Measurements from ENCODE around the gene HDHD3.
A peak's percentile ranks its signal among the peaks of the same experiment; 100 is the strongest.
"Not testable (repeated sequence)": the region's sequence is repeated elsewhere in the genome, so short reads cannot be mapped to it uniquely, and the experiment has no call there.

HDHD3 gene
- total RNA-seq: 1.6 to 15.5 (median 7.1) reads per million in 18 experiments

- peak; percentile 60 to 73 for DNase-seq
Measured at GRCh38 chr9:113376634-113377567, at the start of gene HDHD3. HDHD3 (minus strand) TSS chr9:113376986; CDS start chr9:113374354, 2,632 bp downstream.

DNA sequence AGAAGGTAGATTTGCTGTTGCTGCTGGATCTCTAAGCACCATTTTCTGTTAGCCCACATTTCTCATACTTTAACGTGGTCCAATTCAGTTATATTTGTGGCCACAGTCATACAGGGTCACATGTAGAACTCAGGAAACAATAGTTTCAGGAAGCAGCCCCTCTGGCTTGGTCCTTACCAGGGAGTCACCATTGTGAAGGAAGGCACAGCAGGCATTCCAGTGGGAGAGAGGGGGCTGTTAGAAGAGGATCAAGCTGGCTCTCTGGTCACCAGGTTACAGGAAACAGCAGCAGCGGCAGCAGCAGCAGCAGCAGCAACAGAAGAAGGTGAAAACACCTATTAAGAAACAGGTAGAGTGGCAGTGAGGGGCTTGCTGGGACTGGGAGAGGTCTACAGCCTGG lies 48.3 kb upstream of the HDHD3 start:
- no peak for DNase-seq

GRCh38 chr9:113421726-113422125 lies 44.9 kb upstream of the HDHD3 start:
- no peak for DNase-seq

DNA sequence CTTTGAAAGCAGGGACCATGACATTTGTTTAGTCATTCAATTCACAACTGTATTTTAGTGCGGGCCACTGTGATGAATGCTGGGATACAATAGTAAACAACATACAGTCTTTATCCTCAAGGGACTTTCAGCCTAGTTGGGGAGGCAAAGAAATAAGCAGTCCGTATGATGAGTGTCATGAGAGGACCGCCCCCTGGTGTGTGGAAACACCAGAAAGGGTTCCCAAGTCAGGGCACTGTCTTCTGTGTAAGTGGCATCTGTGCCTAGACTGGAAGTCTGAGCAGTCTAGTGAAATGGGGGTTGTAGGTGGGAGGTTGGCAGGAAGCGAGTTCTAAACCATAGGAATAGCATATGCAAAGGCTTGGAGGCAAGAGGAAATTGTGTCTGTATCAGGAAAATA lies 40.6 kb upstream of the HDHD3 start:
- DNase-seq: peak; percentile 48 to 49

DNA sequence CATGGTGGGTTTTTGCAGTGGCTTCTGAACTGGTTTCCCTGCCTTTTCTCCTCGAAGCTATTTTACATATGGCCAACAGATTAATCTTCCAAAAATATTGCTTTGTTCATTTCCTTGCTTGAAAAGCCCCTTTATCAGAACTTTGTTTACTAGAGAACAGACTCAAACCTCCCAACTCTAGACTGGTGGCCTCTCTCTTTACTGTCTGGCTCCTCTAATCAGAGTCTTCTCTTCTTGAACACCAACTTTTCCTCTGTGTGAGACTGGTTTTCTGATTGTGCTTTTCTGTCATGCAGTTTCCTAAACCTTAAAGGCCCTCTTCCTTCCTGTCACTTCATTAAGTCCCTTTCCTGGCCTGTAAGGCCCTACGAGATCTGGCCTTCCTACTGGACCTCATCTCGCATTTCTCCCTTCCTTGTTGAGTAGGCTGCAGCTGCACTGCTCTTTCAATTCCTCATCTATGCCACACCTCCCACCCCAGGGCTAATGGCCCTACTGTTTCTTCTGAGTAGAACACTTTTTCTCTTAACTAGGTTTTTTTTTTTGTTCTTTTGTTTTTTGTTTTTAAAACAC lies 39.4 kb upstream of the HDHD3 start:
- DNase-seq: peak; percentile 78 to 82

GRCh38 chr9:113410207-113410864 lies 33.5 kb upstream of the HDHD3 start, which contains the start of the genes C9orf43 and POLE3:
C9orf43 (plus strand) TSS chr9:113410747; CDS start chr9:113413494, 2,747 bp downstream.
POLE3 (minus strand) TSS chr9:113410675; CDS start chr9:113410293, 382 bp downstream.
- peak; percentile 97 to 98 for DNase-seq

GRCh38 chr9:113409883-113410206 lies 33.1 kb upstream of the HDHD3 start:
- no peak for DNase-seq

DNA sequence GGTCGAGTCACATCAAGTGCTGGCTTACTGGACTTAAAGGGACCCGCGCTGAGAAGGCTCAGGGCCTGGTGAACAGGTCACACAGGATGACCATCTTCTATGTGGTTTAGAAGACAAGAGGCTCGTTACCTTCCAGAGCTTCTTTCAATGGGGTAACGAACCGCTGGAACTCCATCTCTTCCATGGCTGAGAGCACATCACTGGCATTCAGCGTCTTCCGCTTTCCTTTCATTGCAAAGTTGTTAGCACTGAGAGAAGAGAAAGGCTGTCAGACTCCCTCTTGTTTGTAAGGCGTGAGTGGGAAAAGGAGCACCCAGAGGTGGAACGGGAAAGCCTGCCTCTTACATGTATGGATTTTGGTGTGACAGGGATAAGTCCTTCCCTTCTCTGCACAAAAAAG lies 32.7 kb upstream of the HDHD3 start:
- DNase-seq: no peak

- DNase-seq: peak; percentile 68 to 75
Measured at GRCh38 chr9:113406873-113407511, 30.2 kb upstream of the HDHD3 start.

GRCh38 chr9:113406353-113406752 lies 29.6 kb upstream of the HDHD3 start:
- DNase-seq: not testable (repeated sequence)

- peak; percentile 73 to 80 for DNase-seq
Measured at GRCh38 chr9:113403646-113404045, 26.9 kb upstream of the HDHD3 start.

DNA sequence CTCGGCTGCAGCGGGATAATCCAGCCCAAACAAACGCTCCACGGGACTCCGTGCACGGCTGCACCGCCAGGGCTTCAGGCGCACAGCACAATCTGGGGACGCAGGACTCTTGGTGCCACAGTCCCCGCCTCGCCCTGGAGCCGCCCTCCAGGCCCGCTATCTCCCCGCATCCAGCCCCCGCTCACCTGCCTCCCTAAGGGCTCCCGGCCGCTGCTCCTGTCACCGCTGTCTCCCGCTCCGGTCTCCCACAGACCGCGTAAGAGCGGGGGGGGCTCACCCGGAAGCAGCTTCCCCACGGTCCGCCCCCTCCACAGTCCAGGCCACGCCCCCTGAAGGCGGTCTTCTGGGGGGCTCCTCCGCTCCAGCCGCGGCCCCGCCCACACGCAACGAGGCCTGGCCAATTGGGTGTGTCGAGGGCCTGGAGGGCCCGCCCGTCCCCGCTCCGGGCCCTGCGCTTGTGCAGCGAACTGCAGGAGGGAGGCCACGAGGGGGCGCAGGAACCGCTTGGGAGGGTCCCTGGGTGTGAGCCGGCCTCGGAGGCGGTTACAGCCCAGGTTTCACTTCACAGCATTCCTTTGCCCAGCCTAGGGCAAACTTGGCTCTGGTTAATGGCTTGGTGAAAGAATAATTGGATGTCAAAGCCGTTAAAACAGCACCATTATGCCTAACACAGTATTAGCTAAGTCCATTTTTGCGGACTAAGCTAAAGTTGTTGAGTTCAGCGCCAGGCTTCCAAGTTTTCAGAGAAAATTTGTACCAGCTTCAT lies 24.4 kb upstream of the HDHD3 start, which contains the start of gene ALAD:
ALAD (minus strand) TSS at position 258 of the 766 bp plus-strand sequence. CDS start 7,725 bp downstream, outside the sequence.
- DNase-seq: peak; percentile 99 to 100

GRCh38 chr9:113399646-113400200 lies 22.9 kb upstream of the HDHD3 start:
- DNase-seq: no peak

DNA sequence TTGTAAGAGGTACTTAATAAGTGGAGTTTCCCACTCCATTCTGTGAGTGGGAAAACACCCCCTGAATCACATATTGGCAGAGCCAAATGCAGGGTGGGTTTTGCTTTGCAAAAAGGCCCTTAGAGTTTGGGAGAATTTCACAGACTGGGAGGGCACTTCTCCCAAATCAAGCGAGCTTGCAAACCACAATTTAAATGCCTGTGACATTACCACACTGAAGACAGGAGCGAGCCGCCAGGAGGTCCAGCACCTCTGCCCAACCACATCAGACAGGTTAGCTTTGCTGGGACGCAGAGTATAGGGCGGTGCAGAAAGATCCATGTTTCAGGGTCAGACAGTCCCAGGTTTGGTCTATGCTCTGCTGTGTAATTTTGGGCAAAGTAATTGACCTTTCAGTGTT lies 22.0 kb upstream of the HDHD3 start:
- DNase-seq: no peak

GRCh38 chr9:113397203-113397631 lies 20.4 kb upstream of the HDHD3 start:
- no peak for DNase-seq

- no peak for DNase-seq
Measured at GRCh38 chr9:113395000-113395861, 18.4 kb upstream of the HDHD3 start.

- DNase-seq: no peak
Measured at GRCh38 chr9:113393281-113393680, 16.5 kb upstream of the HDHD3 start.

DNA sequence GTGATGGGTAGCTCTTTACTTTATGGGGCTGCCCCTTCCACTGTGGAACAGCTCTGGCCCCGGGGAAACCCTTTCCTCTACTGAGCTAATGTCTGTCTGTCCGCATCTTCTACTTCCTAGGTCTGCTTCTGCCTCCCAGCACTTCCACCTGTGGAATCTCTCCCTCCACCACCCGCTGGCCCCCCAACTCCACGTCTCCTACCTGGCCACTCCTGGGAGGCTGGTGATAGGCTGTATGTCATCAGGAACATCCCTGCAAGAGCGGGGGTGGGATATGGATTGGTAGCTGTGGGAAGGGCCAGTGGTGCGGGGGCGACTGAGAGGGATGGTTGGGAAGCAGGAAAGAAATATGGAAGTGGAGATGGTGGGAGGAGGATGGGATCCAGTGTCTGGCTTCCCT lies 15.1 kb upstream of the HDHD3 start:
- no peak for DNase-seq

DNA sequence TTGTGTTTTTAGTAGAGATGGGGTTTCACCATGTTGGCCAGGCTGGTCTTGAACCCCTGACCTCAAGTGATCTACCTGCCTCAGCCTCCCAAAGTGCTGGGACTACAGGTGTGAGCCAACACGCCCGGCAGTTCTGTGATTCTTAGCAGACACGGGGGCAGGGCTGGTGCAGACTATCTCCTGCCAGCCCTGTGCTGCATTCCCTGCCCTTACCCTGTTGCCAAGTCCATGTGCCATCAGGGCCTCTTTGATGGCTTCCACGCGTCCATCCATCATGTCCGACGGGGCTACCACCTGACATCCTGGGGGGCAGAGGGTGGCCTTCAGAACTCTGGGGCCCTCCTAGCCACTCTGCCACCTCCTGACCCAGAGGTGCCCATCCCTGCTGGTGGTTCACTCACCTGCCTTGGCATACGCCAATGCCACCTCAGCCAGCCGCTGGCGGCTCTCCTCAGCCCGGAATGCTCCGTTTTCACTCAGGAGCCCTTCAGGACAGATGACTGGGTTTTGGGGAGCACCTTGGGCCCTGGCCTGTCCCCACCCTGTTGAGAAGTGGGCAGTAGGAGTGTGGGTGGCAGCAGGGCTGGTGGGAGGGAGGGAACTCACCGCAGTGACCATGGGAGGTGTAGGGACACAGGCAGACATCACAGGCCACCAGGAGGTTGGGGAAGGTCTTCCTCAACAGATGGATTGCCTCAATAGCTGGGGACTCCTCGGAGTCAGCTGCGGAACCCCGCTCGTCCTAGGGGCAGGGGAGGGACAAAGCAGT lies 13.6 kb upstream of the HDHD3 start:
- no peak for DNase-seq

GRCh38 chr9:113389451-113389850 lies 12.7 kb upstream of the HDHD3 start:
- no peak for DNase-seq

All from inflammatory macrophage (primary cell).